HCT116 (cell line): ENCODE data around the gene TOM1L1. TPM values are rescaled to one million over a fixed set of nuclear protein-coding genes. Genes with fewer than 3 reads are reported as not detected.

Experiments used
- ATAC-seq: fragments of 200-7000 bp; cut with Tn5 transposase; 2 replicates; pipeline ENCODE4 v1.9.1; 2020; ENCODE audit warnings: mild to moderate bottlenecking, moderate library complexity
- BruUV-seq: library from RNA; stranded (reverse); fragments of 400-500 nt; replicated peaks from 2 replicates; lab custom pipeline; 2021; lab: Mats Ljungman, UMichigan
- CTCF ChIA-PET: fragments of 300-600 bp; sonication (Branson Sonifier 250); formaldehyde crosslinking; loops from one replicate; lab custom pipeline; 2021; ENCODE audit warnings: antibody characterized with exemption; lab: Charles Lee
- POLR2A ChIA-PET: fragments of 300-600, 350-600 bp; sonication (Branson Sonifier 250); formaldehyde crosslinking; loops from one replicate; lab custom pipeline; 2021; ENCODE audit warnings: antibody characterized with exemption; lab: Charles Lee
- RAD21 ChIA-PET, 2 experiments: fragments of 300-600 bp; sonication (Branson Sonifier 250); formaldehyde crosslinking; loops; one replicate each; lab custom pipeline; 2023; ENCODE audit warnings: low total read pairs in 2 of 2; ENCODE audit not compliant: uncharacterized antibody in 2 of 2, unreplicated experiment in 2 of 2, low non-redundant PET in 1 of 2; lab: Charles Lee
- DNase-seq: peaks from one replicate; pipeline ENCODE4 v3.0.0-alpha.2; 2010; ENCODE audit warnings: low read depth, low spot score
- H2AFZ ChIP-seq: fragments of 200-600 bp; shearing (Covaris generic), sonication (generic); 2 replicates; pipeline ENCODE4 v1.6.1; 2017; ENCODE audit warnings: low read depth, mixed run types, mixed read lengths, antibody characterized with exemption, low read length; ENCODE audit not compliant: poor library complexity, severe bottlenecking
- H3K27ac ChIP-seq: 2 replicates; pipeline ENCODE4 v1.5.1; 2012; ENCODE audit warnings: low read depth, low read length
- H3K27me3 ChIP-seq: fragments of 200-600 bp; sonication (generic); 2 replicates; pipeline ENCODE4 v1.6.1; 2016; ENCODE audit warnings: mixed run types, low read length, mixed read lengths; ENCODE audit not compliant: insufficient read depth
- H3K36me3 ChIP-seq, 2 experiments: fragments of 200-500 bp in 1 of 2; fragments of 200-600 bp in 1 of 2; sonication (Bioruptor generic) in 1 of 2; sonication (generic) in 1 of 2; 2 replicates each; pipeline versions ENCODE4 v1.5.1 to v1.6.1; 2014 to 2016; ENCODE audit warnings: low read length in 2 of 2, inconsistent platforms in 1 of 2, mixed read lengths in 1 of 2, mixed run types in 1 of 2; ENCODE audit not compliant: insufficient read depth in 2 of 2, control insufficient read depth in 1 of 2
- H3K4me1 ChIP-seq, 2 experiments: fragments of 200-600 bp in 1 of 2; sonication (generic) in 1 of 2; 2 replicates each; pipeline versions ENCODE4 v1.5.1 to v1.6.1; 2012 to 2017; ENCODE audit warnings: low read length in 2 of 2, inconsistent platforms in 1 of 2, mild to moderate bottlenecking in 1 of 2, mixed read lengths in 1 of 2, mixed run types in 1 of 2, moderate library complexity in 1 of 2; ENCODE audit not compliant: insufficient read depth in 2 of 2, control insufficient read depth in 1 of 2
- H3K4me2 ChIP-seq: fragments of 200-600 bp; sonication (generic); 2 replicates; pipeline ENCODE4 v1.6.1; 2017; ENCODE audit warnings: mixed run types, low read length, mixed read lengths
- H3K4me3 ChIP-seq, 2 experiments: fragments of 200-600 bp in 1 of 2; sonication (generic) in 1 of 2; replicated peaks in 1 of 2; 2 replicates each; pipeline ENCODE4 v1.5.1; 2011 to 2016; ENCODE audit warnings: low read length in 2 of 2, control low read depth in 1 of 2, low read depth in 1 of 2, mild to moderate bottlenecking in 1 of 2, mixed read lengths in 1 of 2, mixed run types in 1 of 2
- H3K79me2 ChIP-seq: fragments of 200-600 bp; sonication (generic); 2 replicates; pipeline ENCODE4 v1.6.1; 2017; ENCODE audit warnings: mild to moderate bottlenecking, mixed run types, low read length, moderate library complexity, mixed read lengths; ENCODE audit not compliant: insufficient read depth
- H3K9ac ChIP-seq: fragments of 200-600 bp; sonication (generic); 2 replicates; pipeline ENCODE4 v1.6.1; 2016; ENCODE audit warnings: low read length, mixed read lengths
- H3K9me2 ChIP-seq: fragments of 200-600 bp; sonication (generic), shearing (Covaris generic); 2 replicates; pipeline ENCODE4 v1.6.1; 2017; ENCODE audit warnings: mixed run types, mild to moderate bottlenecking, moderate library complexity; ENCODE audit not compliant: insufficient read depth
- H3K9me3 ChIP-seq, 2 experiments: fragments of 200-500 bp in 1 of 2; fragments of 200-600 bp in 1 of 2; sonication (Bioruptor generic) in 1 of 2; sonication (generic) in 1 of 2; 2 replicates each; pipeline ENCODE4 v1.6.1; 2014 to 2017; ENCODE audit warnings: low read length in 2 of 2, mixed read lengths in 2 of 2, inconsistent platforms in 1 of 2, low read depth in 1 of 2, mild to moderate bottlenecking in 1 of 2, mixed run types in 1 of 2, moderate library complexity in 1 of 2; ENCODE audit not compliant: control insufficient read depth in 1 of 2, insufficient read depth in 1 of 2
- H4K20me1 ChIP-seq: fragments of 200-600 bp; sonication (generic), shearing (Covaris generic); 2 replicates; pipeline ENCODE4 v1.6.1; 2017; ENCODE audit warnings: mixed run types, mild to moderate bottlenecking, moderate library complexity; ENCODE audit not compliant: insufficient read depth
- EGR1 ChIP-seq: IDR thresholded peaks from 2 replicates; pipeline ENCODE4 v1.6.1; 2012; ENCODE audit warnings: low read depth
- POLR2A ChIP-seq: IDR thresholded peaks from 2 replicates; pipeline ENCODE4 v1.7.0; 2011; ENCODE audit warnings: borderline replicate concordance; ENCODE audit not compliant: insufficient read depth, insufficient read length; ENCODE audit errors: extremely low read depth
- RAD21 ChIP-seq: IDR thresholded peaks from 2 replicates; pipeline ENCODE4 v1.6.1; 2012; ENCODE audit warnings: low read depth, mild to moderate bottlenecking
- SIN3A ChIP-seq: IDR thresholded peaks from 2 replicates; pipeline ENCODE4 v1.6.1; 2012; ENCODE audit warnings: low read depth
- TCF7L2 ChIP-seq: IDR thresholded peaks from 2 replicates; pipeline ENCODE4 v1.7.0; 2011; ENCODE audit warnings: borderline replicate concordance, inconsistent platforms; ENCODE audit not compliant: insufficient read depth, insufficient read length; ENCODE audit errors: extremely low read depth
- YY1 ChIP-seq: IDR thresholded peaks from 2 replicates; pipeline ENCODE4 v1.6.1; 2011; ENCODE audit warnings: low read length, low read depth, moderate library complexity, mild to moderate bottlenecking; ENCODE audit not compliant: insufficient replicate concordance; ENCODE audit errors: extremely low read depth
- ZNF274 ChIP-seq: fragments of 200-500 bp; sonication (Bioruptor generic); IDR thresholded peaks from 2 replicates; pipeline ENCODE4 v1.6.1; 2014; ENCODE audit warnings: mild to moderate bottlenecking, low read depth, low read length, inconsistent platforms
- intact Hi-C: fragments of 100-400 bp; cut with micrococcal nuclease; formaldehyde crosslinking; loops from 2 replicates; pipeline ENCODE4 v1.10.0; 2022
- total RNA-seq: library from RNA; stranded (reverse); gene quantifications from one replicate; pipeline ENCODE4 v1.2.1, GENCODE V29; 2021; ENCODE audit not compliant: unreplicated experiment
- TF ChIP-seq, protein P1 (sequence below): IDR thresholded peaks from 2 replicates; pipeline ENCODE4 v1.6.1; 2012
- TF ChIP-seq, protein P2 (sequence below): IDR thresholded peaks from 2 replicates; pipeline ENCODE4 v1.6.1; 2011; ENCODE audit warnings: mild to moderate bottlenecking, low read length, moderate library complexity; ENCODE audit not compliant: insufficient replicate concordance; ENCODE audit errors: extremely low read depth

TOM1L1 gene
- total RNA-seq, 1 experiment from 2014 or later: 70.8 TPM

GRCh38 chr17:55002458-55002857 is 101.8 kb downstream of the TOM1L1 start (continued):
- TF ChIP-seq YY1: no peak

DNA sequence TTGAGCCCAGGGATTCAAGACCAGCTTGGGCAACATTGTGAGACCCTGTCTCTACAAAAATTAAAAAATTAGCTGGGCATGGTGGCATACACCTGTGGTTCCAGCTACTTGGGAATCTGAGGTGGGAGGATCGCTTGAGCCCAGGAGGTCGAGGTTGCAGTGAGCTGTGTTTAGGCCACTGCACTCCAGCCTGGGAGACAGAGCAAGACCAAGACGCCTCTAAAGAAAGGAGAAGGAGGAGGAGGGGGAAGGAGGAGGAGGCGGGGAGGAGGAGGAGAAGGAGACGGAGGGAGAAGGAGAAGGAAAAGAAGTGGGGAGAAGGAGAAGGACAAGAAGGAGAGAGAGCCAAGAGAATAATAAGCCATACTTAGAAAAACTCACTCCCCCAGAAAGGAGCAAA is 103.8 kb downstream of the TOM1L1 start:
- no peak for ATAC-seq
- Histone ChIP-seq H3K9me3 (no peaks in the 10 kb centered on the region), H3K4me3 (no peak overlapping the region), H3K79me2 (no peaks in the 10 kb centered on the region), H3K27me3 (no peaks in the 10 kb centered on the region), H3K9ac (no peak overlapping the region), H4K20me1 (no peaks in the 10 kb centered on the region), H3K4me1 (no peaks in the 10 kb centered on the region), H2AFZ (no peak overlapping the region), H3K9me2 (no peaks in the 10 kb centered on the region), H3K4me2 (no peak overlapping the region), H3K27ac (no peak overlapping the region), H3K36me3 (0 out of 4 replicates have a peak, but pooled peaks cover 0 to 6% of the 10 kb centered on the region in 2 experiments)
- ChIA-PET POLR2A (interaction anchor here (0.6 kb wide), 1 partner anchor 489 kb away, joined by 6 read pairs; no protein-coding TSS in a partner anchor), CTCF (interaction anchor here (1.0 to 7.2 kb wide), 3 partner anchors 12 to 510 kb away, joined by 4 to 70 read pairs (median 5); no protein-coding TSS in a partner anchor), RAD21 (no interaction called here)
- intact Hi-C loops: no loop called here
- DNase-seq: no peak
- TF ChIP-seq, protein P1, sequence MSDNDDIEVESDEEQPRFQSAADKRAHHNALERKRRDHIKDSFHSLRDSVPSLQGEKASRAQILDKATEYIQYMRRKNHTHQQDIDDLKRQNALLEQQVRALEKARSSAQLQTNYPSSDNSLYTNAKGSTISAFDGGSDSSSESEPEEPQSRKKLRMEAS: no peak
- TF ChIP-seq POLR2A (no peak), RAD21 (no peak), TCF7L2 (no peak), ZNF274 (no peak), SIN3A (no peak), EGR1 (no peak)
- TF ChIP-seq, protein P2, sequence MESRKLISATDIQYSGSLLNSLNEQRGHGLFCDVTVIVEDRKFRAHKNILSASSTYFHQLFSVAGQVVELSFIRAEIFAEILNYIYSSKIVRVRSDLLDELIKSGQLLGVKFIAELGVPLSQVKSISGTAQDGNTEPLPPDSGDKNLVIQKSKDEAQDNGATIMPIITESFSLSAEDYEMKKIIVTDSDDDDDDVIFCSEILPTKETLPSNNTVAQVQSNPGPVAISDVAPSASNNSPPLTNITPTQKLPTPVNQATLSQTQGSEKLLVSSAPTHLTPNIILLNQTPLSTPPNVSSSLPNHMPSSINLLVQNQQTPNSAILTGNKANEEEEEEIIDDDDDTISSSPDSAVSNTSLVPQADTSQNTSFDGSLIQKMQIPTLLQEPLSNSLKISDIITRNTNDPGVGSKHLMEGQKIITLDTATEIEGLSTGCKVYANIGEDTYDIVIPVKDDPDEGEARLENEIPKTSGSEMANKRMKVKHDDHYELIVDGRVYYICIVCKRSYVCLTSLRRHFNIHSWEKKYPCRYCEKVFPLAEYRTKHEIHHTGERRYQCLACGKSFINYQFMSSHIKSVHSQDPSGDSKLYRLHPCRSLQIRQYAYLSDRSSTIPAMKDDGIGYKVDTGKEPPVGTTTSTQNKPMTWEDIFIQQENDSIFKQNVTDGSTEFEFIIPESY: no peak
- no TSS peak for BruUV-seq
